NB4 (cell line): ENCODE results near the gene MRAP2.

ENCODE experiments used
- DNase-seq: peaks from one replicate; pipeline ENCODE4 v3.0.0; 2010; ENCODE audit warnings: low read depth
- H3K4me3 ChIP-seq: one replicate; pipeline ENCODE4 v1.5.1; 2011; ENCODE audit warnings: mild to moderate bottlenecking, low read depth, low read length, moderate library complexity
- CTCF ChIP-seq: IDR thresholded peaks from one replicate; pipeline ENCODE4 v1.5.1; 2012; ENCODE audit warnings: low read depth, low read length
- MAX ChIP-seq: IDR thresholded peaks from 2 replicates; pipeline ENCODE4 v1.6.1; 2011; ENCODE audit warnings: low read depth, low read length
- MYC ChIP-seq: IDR thresholded peaks from 2 replicates; pipeline ENCODE4 v1.6.1; 2011; ENCODE audit warnings: low read depth, low read length
- POLR2A ChIP-seq: IDR thresholded peaks from 2 replicates; pipeline ENCODE4 v1.6.1; 2011; ENCODE audit warnings: mild to moderate bottlenecking; ENCODE audit not compliant: insufficient read length; ENCODE audit errors: extremely low read depth

Gene MRAP2

GRCh38 chr6:84033523-84034451 is at the start of gene MRAP2:
TSS of gene MRAP2 (plus strand) at chr6:84033772. CDS start at chr6:84055319, 21,547 bp downstream.
- no peak for TF ChIP-seq MAX
- no peak for TF ChIP-seq MYC
- TF ChIP-seq POLR2A: no peak
- TF ChIP-seq CTCF: no peak
- peak; percentile 33 for DNase-seq
- H3K4me3 ChIP-seq: no peak within 1 kb of the TSS

GRCh38 chr6:83984411-83984810 is 49.2 kb upstream of the MRAP2 start:
- no peak overlapping the region for H3K4me3 ChIP-seq
- no peak for DNase-seq
- no peak for TF ChIP-seq MAX
- TF ChIP-seq POLR2A: no peak
- TF ChIP-seq CTCF: no peak
- no peak for TF ChIP-seq MYC

GRCh38 chr6:83985308-83985713 is 48.3 kb upstream of the MRAP2 start:
- DNase-seq: no peak
- no peak overlapping the region for H3K4me3 ChIP-seq
- TF ChIP-seq MAX (no peak), MYC (no peak), CTCF (no peak), POLR2A (no peak)

GRCh38 chr6:83985715-83986114 is 47.9 kb upstream of the MRAP2 start:
- no peak overlapping the region for H3K4me3 ChIP-seq
- TF ChIP-seq MYC (no peak), CTCF (no peak), POLR2A (no peak), MAX (no peak)
- no peak for DNase-seq

GRCh38 chr6:83998021-83998584 is 35.5 kb upstream of the MRAP2 start:
- no peak for DNase-seq
- no peak overlapping the region for H3K4me3 ChIP-seq
- TF ChIP-seq MAX: no peak
- no peak for TF ChIP-seq CTCF
- TF ChIP-seq POLR2A: no peak
- no peak for TF ChIP-seq MYC
